HCT116 (cell line): Measurements from ENCODE around the gene SLC9A7. TPM values are rescaled to one million over a fixed set of nuclear protein-coding genes. Genes with fewer than 3 reads are reported as not detected.

Source experiments
- ATAC-seq: fragments of 200-7000 bp; cut with Tn5 transposase; 2 replicates; pipeline ENCODE4 v1.9.1; 2020; ENCODE audit warnings: mild to moderate bottlenecking, moderate library complexity
- BruUV-seq: library from RNA; stranded (reverse); fragments of 400-500 nt; replicated peaks from 2 replicates; lab custom pipeline; 2021; lab: Mats Ljungman, UMichigan
- CTCF ChIA-PET: fragments of 300-600 bp; sonication (Branson Sonifier 250); formaldehyde crosslinking; loops from one replicate; lab custom pipeline; 2021; ENCODE audit warnings: antibody characterized with exemption; lab: Charles Lee
- POLR2A ChIA-PET: fragments of 300-600, 350-600 bp; sonication (Branson Sonifier 250); formaldehyde crosslinking; loops from one replicate; lab custom pipeline; 2021; ENCODE audit warnings: antibody characterized with exemption; lab: Charles Lee
- RAD21 ChIA-PET, 2 experiments: fragments of 300-600 bp; sonication (Branson Sonifier 250); formaldehyde crosslinking; loops; one replicate each; lab custom pipeline; 2023; ENCODE audit warnings: low total read pairs in 2 of 2; ENCODE audit not compliant: uncharacterized antibody in 2 of 2, unreplicated experiment in 2 of 2, low non-redundant PET in 1 of 2; lab: Charles Lee
- DNase-seq: peaks from one replicate; pipeline ENCODE4 v3.0.0-alpha.2; 2010; ENCODE audit warnings: low read depth, low spot score
- H2AFZ ChIP-seq: fragments of 200-600 bp; shearing (Covaris generic), sonication (generic); 2 replicates; pipeline ENCODE4 v1.6.1; 2017; ENCODE audit warnings: low read depth, mixed run types, mixed read lengths, antibody characterized with exemption, low read length; ENCODE audit not compliant: poor library complexity, severe bottlenecking
- H3K27ac ChIP-seq: 2 replicates; pipeline ENCODE4 v1.5.1; 2012; ENCODE audit warnings: low read depth, low read length
- H3K27me3 ChIP-seq: fragments of 200-600 bp; sonication (generic); 2 replicates; pipeline ENCODE4 v1.6.1; 2016; ENCODE audit warnings: mixed run types, low read length, mixed read lengths; ENCODE audit not compliant: insufficient read depth
- H3K36me3 ChIP-seq, 2 experiments: fragments of 200-500 bp in 1 of 2; fragments of 200-600 bp in 1 of 2; sonication (Bioruptor generic) in 1 of 2; sonication (generic) in 1 of 2; 2 replicates each; pipeline versions ENCODE4 v1.5.1 to v1.6.1; 2014 to 2016; ENCODE audit warnings: low read length in 2 of 2, inconsistent platforms in 1 of 2, mixed read lengths in 1 of 2, mixed run types in 1 of 2; ENCODE audit not compliant: insufficient read depth in 2 of 2, control insufficient read depth in 1 of 2
- H3K4me1 ChIP-seq, 2 experiments: fragments of 200-600 bp in 1 of 2; sonication (generic) in 1 of 2; 2 replicates each; pipeline versions ENCODE4 v1.5.1 to v1.6.1; 2012 to 2017; ENCODE audit warnings: low read length in 2 of 2, inconsistent platforms in 1 of 2, mild to moderate bottlenecking in 1 of 2, mixed read lengths in 1 of 2, mixed run types in 1 of 2, moderate library complexity in 1 of 2; ENCODE audit not compliant: insufficient read depth in 2 of 2, control insufficient read depth in 1 of 2
- H3K4me2 ChIP-seq: fragments of 200-600 bp; sonication (generic); 2 replicates; pipeline ENCODE4 v1.6.1; 2017; ENCODE audit warnings: mixed run types, low read length, mixed read lengths
- H3K4me3 ChIP-seq, 2 experiments: fragments of 200-600 bp in 1 of 2; sonication (generic) in 1 of 2; replicated peaks in 1 of 2; 2 replicates each; pipeline ENCODE4 v1.5.1; 2011 to 2016; ENCODE audit warnings: low read length in 2 of 2, control low read depth in 1 of 2, low read depth in 1 of 2, mild to moderate bottlenecking in 1 of 2, mixed read lengths in 1 of 2, mixed run types in 1 of 2
- H3K79me2 ChIP-seq: fragments of 200-600 bp; sonication (generic); 2 replicates; pipeline ENCODE4 v1.6.1; 2017; ENCODE audit warnings: mild to moderate bottlenecking, mixed run types, low read length, moderate library complexity, mixed read lengths; ENCODE audit not compliant: insufficient read depth
- H3K9ac ChIP-seq: fragments of 200-600 bp; sonication (generic); 2 replicates; pipeline ENCODE4 v1.6.1; 2016; ENCODE audit warnings: low read length, mixed read lengths
- H3K9me2 ChIP-seq: fragments of 200-600 bp; sonication (generic), shearing (Covaris generic); 2 replicates; pipeline ENCODE4 v1.6.1; 2017; ENCODE audit warnings: mixed run types, mild to moderate bottlenecking, moderate library complexity; ENCODE audit not compliant: insufficient read depth
- H3K9me3 ChIP-seq, 2 experiments: fragments of 200-500 bp in 1 of 2; fragments of 200-600 bp in 1 of 2; sonication (Bioruptor generic) in 1 of 2; sonication (generic) in 1 of 2; 2 replicates each; pipeline ENCODE4 v1.6.1; 2014 to 2017; ENCODE audit warnings: low read length in 2 of 2, mixed read lengths in 2 of 2, inconsistent platforms in 1 of 2, low read depth in 1 of 2, mild to moderate bottlenecking in 1 of 2, mixed run types in 1 of 2, moderate library complexity in 1 of 2; ENCODE audit not compliant: control insufficient read depth in 1 of 2, insufficient read depth in 1 of 2
- H4K20me1 ChIP-seq: fragments of 200-600 bp; sonication (generic), shearing (Covaris generic); 2 replicates; pipeline ENCODE4 v1.6.1; 2017; ENCODE audit warnings: mixed run types, mild to moderate bottlenecking, moderate library complexity; ENCODE audit not compliant: insufficient read depth
- CBX3 ChIP-seq: IDR thresholded peaks from 2 replicates; pipeline ENCODE4 v1.6.1; 2012; ENCODE audit warnings: low read depth
- CEBPB ChIP-seq: IDR thresholded peaks from 2 replicates; pipeline ENCODE4 v1.6.1; 2012; ENCODE audit warnings: low read depth
- FOSL1 ChIP-seq: IDR thresholded peaks from 2 replicates; pipeline ENCODE4 v1.6.1; 2012; ENCODE audit warnings: low read depth
- TCF7L2 ChIP-seq: IDR thresholded peaks from 2 replicates; pipeline ENCODE4 v1.7.0; 2011; ENCODE audit warnings: borderline replicate concordance, inconsistent platforms; ENCODE audit not compliant: insufficient read depth, insufficient read length; ENCODE audit errors: extremely low read depth
- intact Hi-C: fragments of 100-400 bp; cut with micrococcal nuclease; formaldehyde crosslinking; loops from 2 replicates; pipeline ENCODE4 v1.10.0; 2022
- total RNA-seq: library from RNA; stranded (reverse); gene quantifications from one replicate; pipeline ENCODE4 v1.2.1, GENCODE V29; 2021; ENCODE audit not compliant: unreplicated experiment
- TF ChIP-seq, protein P1 (sequence below): IDR thresholded peaks from 2 replicates; pipeline ENCODE4 v1.6.1; 2012; ENCODE audit warnings: low read depth
- TF ChIP-seq, protein P2 (sequence below): IDR thresholded peaks from 2 replicates; pipeline ENCODE4 v1.6.1; 2011; ENCODE audit warnings: mild to moderate bottlenecking, low read length, moderate library complexity; ENCODE audit not compliant: insufficient replicate concordance; ENCODE audit errors: extremely low read depth

Gene SLC9A7
- total RNA-seq, 1 experiment from 2014 or later, result 18.6 TPM

DNA sequence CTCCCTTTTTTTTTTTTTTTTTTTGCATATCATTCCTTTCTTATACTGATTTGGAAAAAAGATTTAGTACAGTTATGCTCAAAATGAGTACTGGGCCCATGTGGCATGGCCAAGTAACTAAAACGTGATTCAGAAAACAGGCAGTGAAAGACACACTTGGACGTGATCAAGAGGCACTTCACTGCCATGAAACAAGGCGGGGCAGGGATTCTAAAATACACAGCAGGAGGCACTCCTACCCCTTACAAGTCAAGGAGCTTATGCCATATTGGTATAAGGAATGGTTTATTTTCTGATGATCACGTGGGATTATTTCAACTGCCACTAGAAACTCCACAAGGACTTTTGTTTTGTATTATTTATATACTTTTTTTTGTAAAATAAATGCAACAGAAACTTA lies 113.3 kb downstream of the SLC9A7 start:
- BruUV-seq, result no TSS peak
- H3K4me3 ChIP-seq, result no peak overlapping the region
- H3K9me3 ChIP-seq, result no peaks in the 10 kb centered on the region
- CTCF ChIA-PET, result no interaction called here
- H3K9ac ChIP-seq, result no peak overlapping the region
- H4K20me1 ChIP-seq, result no peaks in the 10 kb centered on the region
- no peaks in the 10 kb centered on the region for H3K79me2 ChIP-seq
- TF ChIP-seq, protein P1, sequence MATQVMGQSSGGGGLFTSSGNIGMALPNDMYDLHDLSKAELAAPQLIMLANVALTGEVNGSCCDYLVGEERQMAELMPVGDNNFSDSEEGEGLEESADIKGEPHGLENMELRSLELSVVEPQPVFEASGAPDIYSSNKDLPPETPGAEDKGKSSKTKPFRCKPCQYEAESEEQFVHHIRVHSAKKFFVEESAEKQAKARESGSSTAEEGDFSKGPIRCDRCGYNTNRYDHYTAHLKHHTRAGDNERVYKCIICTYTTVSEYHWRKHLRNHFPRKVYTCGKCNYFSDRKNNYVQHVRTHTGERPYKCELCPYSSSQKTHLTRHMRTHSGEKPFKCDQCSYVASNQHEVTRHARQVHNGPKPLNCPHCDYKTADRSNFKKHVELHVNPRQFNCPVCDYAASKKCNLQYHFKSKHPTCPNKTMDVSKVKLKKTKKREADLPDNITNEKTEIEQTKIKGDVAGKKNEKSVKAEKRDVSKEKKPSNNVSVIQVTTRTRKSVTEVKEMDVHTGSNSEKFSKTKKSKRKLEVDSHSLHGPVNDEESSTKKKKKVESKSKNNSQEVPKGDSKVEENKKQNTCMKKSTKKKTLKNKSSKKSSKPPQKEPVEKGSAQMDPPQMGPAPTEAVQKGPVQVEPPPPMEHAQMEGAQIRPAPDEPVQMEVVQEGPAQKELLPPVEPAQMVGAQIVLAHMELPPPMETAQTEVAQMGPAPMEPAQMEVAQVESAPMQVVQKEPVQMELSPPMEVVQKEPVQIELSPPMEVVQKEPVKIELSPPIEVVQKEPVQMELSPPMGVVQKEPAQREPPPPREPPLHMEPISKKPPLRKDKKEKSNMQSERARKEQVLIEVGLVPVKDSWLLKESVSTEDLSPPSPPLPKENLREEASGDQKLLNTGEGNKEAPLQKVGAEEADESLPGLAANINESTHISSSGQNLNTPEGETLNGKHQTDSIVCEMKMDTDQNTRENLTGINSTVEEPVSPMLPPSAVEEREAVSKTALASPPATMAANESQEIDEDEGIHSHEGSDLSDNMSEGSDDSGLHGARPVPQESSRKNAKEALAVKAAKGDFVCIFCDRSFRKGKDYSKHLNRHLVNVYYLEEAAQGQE, result no peak
- TF ChIP-seq CBX3 (no peak), CEBPB (no peak), TCF7L2 (no peak), FOSL1 (no peak)
- TF ChIP-seq, protein P2, sequence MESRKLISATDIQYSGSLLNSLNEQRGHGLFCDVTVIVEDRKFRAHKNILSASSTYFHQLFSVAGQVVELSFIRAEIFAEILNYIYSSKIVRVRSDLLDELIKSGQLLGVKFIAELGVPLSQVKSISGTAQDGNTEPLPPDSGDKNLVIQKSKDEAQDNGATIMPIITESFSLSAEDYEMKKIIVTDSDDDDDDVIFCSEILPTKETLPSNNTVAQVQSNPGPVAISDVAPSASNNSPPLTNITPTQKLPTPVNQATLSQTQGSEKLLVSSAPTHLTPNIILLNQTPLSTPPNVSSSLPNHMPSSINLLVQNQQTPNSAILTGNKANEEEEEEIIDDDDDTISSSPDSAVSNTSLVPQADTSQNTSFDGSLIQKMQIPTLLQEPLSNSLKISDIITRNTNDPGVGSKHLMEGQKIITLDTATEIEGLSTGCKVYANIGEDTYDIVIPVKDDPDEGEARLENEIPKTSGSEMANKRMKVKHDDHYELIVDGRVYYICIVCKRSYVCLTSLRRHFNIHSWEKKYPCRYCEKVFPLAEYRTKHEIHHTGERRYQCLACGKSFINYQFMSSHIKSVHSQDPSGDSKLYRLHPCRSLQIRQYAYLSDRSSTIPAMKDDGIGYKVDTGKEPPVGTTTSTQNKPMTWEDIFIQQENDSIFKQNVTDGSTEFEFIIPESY, result no peak
- TF ChIP-seq, all 23 proteins: peak for 0
- H3K27ac ChIP-seq, result no peak overlapping the region
- no peaks in the 10 kb centered on the region for H3K4me1 ChIP-seq
- no peak overlapping the region for H2AFZ ChIP-seq
- no peak overlapping the region for H3K4me2 ChIP-seq
- RAD21 ChIA-PET, result no interaction called here
- DNase-seq, result no peak
- POLR2A ChIA-PET, result no interaction called here
- no peaks in the 10 kb centered on the region for H3K36me3 ChIP-seq
- no peak for ATAC-seq
- no peaks in the 10 kb centered on the region for H3K27me3 ChIP-seq
- no peaks in the 10 kb centered on the region for H3K9me2 ChIP-seq
- intact Hi-C loops, result loop anchor here (10.0 kb wide), 1 partner anchor 449 kb away; no protein-coding TSS in a partner anchor
